GM23338 (cell line): ENCODE results near the gene SUN3. TPM values are rescaled to one million over a fixed set of nuclear protein-coding genes. Genes with fewer than 3 reads are reported as not detected.

Source experiments
- ATAC-seq: fragments of 200-7000 bp; cut with Tn5 transposase; 3 replicates; pipeline ENCODE4 v1.9.1; 2020
- DNase-seq: peaks from one replicate; pipeline ENCODE4 v3.0.0-alpha.2; 2015; ENCODE audit warnings: low spot score
- H2AFZ ChIP-seq: fragments of 200-600 bp; sonication (generic); 2 replicates; pipeline ENCODE4 v1.8.0; 2016; ENCODE audit warnings: antibody characterized with exemption, mild to moderate bottlenecking, moderate library complexity
- H3F3A ChIP-seq: fragments of 200-600 bp; sonication (generic); replicated peaks from 2 replicates; pipeline ENCODE4 v1.8.0; 2017; ENCODE audit warnings: antibody characterized with exemption, mixed run types, low read depth
- H3K27ac ChIP-seq: fragments of 200-600 bp; sonication (generic); 2 replicates; pipeline ENCODE4 v1.6.1; 2016; ENCODE audit warnings: low read depth
- H3K27me3 ChIP-seq: fragments of 200-600 bp; sonication (generic); 2 replicates; pipeline ENCODE4 v1.8.0; 2016; ENCODE audit warnings: mild to moderate bottlenecking, mixed run types, moderate library complexity; ENCODE audit not compliant: insufficient read depth
- H3K36me3 ChIP-seq: fragments of 200-600 bp; sonication (generic); 2 replicates; pipeline ENCODE4 v1.8.0; 2016; ENCODE audit warnings: mild to moderate bottlenecking; ENCODE audit not compliant: insufficient read depth
- H3K4me1 ChIP-seq: fragments of 200-600 bp; sonication (generic); 2 replicates; pipeline ENCODE4 v1.8.0; 2016; ENCODE audit warnings: mild to moderate bottlenecking, moderate library complexity; ENCODE audit not compliant: insufficient read depth
- H3K4me2 ChIP-seq: fragments of 200-600 bp; sonication (generic); 2 replicates; pipeline ENCODE4 v1.7.1; 2017; ENCODE audit warnings: mixed run types
- H3K4me3 ChIP-seq: fragments of 200-600 bp; sonication (generic); 2 replicates; pipeline ENCODE4 v1.6.1; 2016; ENCODE audit warnings: mixed run types
- H3K79me2 ChIP-seq: fragments of 200-600 bp; sonication (generic); replicated peaks from 2 replicates; pipeline ENCODE4 v1.8.0; 2017; ENCODE audit warnings: mild to moderate bottlenecking; ENCODE audit not compliant: insufficient read depth
- H3K9me2 ChIP-seq: fragments of 200-600 bp; sonication (generic); 2 replicates; pipeline ENCODE4 v1.8.0; 2017; ENCODE audit not compliant: insufficient read depth
- H4K20me1 ChIP-seq: fragments of 200-600 bp; sonication (generic); replicated peaks from 2 replicates; pipeline ENCODE4 v1.8.0; 2017; ENCODE audit warnings: mild to moderate bottlenecking; ENCODE audit not compliant: insufficient read depth
- H3K27ac Mint-ChIP-seq: 2 replicates; pipeline ENCODE4 v1.8.0; 2020; ENCODE audit warnings: inconsistent platforms, mild to moderate bottlenecking, moderate library complexity, mixed read lengths
- H3K27me3 Mint-ChIP-seq: 3 replicates; pipeline ENCODE4 v1.8.0; 2022; ENCODE audit warnings: low read depth, mild to moderate bottlenecking, moderate library complexity, mixed read lengths, inconsistent platforms; ENCODE audit not compliant: insufficient read depth, poor library complexity
- H3K36me3 Mint-ChIP-seq: 3 replicates; pipeline ENCODE4 v1.8.0; 2021; ENCODE audit warnings: low read depth, mild to moderate bottlenecking, inconsistent platforms, moderate library complexity, mixed read lengths
- H3K4me1 Mint-ChIP-seq: 3 replicates; pipeline ENCODE4 v1.8.0; 2020; ENCODE audit warnings: mild to moderate bottlenecking, inconsistent platforms, mixed read lengths
- H3K4me3 Mint-ChIP-seq: 3 replicates; pipeline ENCODE4 v1.8.0; 2021; ENCODE audit warnings: moderate library complexity, mild to moderate bottlenecking, inconsistent platforms, mixed read lengths
- H3K9me3 Mint-ChIP-seq: 3 replicates; pipeline ENCODE4 v1.8.0; 2020; ENCODE audit warnings: moderate library complexity, mild to moderate bottlenecking, inconsistent platforms, mixed read lengths
- CREB1 ChIP-seq: fragments of 250-450 bp; sonication (Bioruptor Pico); IDR thresholded peaks from 2 replicates; pipeline ENCODE4 v1.5.0; 2020; ENCODE audit warnings: low read depth, mild to moderate bottlenecking, moderate library complexity
- CTCF ChIP-seq, 2 experiments: fragments of 200-600 bp in 1 of 2; sonication (generic) in 1 of 2; conservative IDR thresholded peaks; 2 replicates each; pipeline versions ENCODE4 v1.5.1 to v1.6.1; 2016 to 2017; ENCODE audit warnings: antibody characterized with exemption in 2 of 2, low read depth in 2 of 2, mild to moderate bottlenecking in 2 of 2, moderate library complexity in 1 of 2
- ETS1 ChIP-seq: IDR thresholded peaks from 2 replicates; pipeline ENCODE4 v1.6.1; 2016; ENCODE audit warnings: antibody characterized with exemption
- EZH2 ChIP-seq: fragments of 200-600 bp; sonication (generic); IDR thresholded peaks from one replicate; pipeline ENCODE4 v1.8.0; 2017; ENCODE audit warnings: antibody characterized with exemption, mild to moderate bottlenecking, low read depth; ENCODE audit not compliant: unreplicated experiment
- EZH2phosphoT487 ChIP-seq: fragments of 200-600 bp; sonication (generic); IDR thresholded peaks from one replicate; pipeline ENCODE4 v1.8.1; 2018; ENCODE audit warnings: antibody characterized with exemption; ENCODE audit not compliant: unreplicated experiment
- JUNB ChIP-seq: IDR thresholded peaks from one replicate; pipeline ENCODE4 v1.6.1; 2016; ENCODE audit warnings: antibody characterized with exemption; ENCODE audit not compliant: unreplicated experiment
- NANOG ChIP-seq: IDR thresholded peaks from 2 replicates; pipeline ENCODE4 v1.6.1; 2016; ENCODE audit warnings: antibody characterized with exemption, borderline replicate concordance
- POLR2AphosphoS5 ChIP-seq: IDR thresholded peaks from 2 replicates; pipeline ENCODE4 v1.6.1; 2016; ENCODE audit warnings: antibody characterized with exemption, low read depth
- REST ChIP-seq: IDR thresholded peaks from one replicate; pipeline ENCODE4 v1.6.1; 2018; ENCODE audit warnings: antibody characterized with exemption; ENCODE audit not compliant: unreplicated experiment
- STAT1 ChIP-seq: IDR thresholded peaks from one replicate; pipeline ENCODE4 v1.6.1; 2016; ENCODE audit warnings: antibody characterized with exemption; ENCODE audit not compliant: unreplicated experiment
- ZNF114 ChIP-seq: fragments of 250-450 bp; sonication (Bioruptor Pico); IDR thresholded peaks from 2 replicates; pipeline ENCODE4 v1.5.0; 2020; ENCODE audit warnings: mild to moderate bottlenecking, moderate library complexity
- ZNF331 ChIP-seq: fragments of 250-450 bp; sonication (Bioruptor Pico); IDR thresholded peaks from 2 replicates; pipeline ENCODE4 v1.5.0; 2020; ENCODE audit warnings: low read depth, mild to moderate bottlenecking, moderate library complexity
- ZNF462 ChIP-seq: fragments of 250-450 bp; sonication (Bioruptor Pico); IDR thresholded peaks from 2 replicates; pipeline ENCODE4 v1.5.0; 2020; ENCODE audit warnings: mild to moderate bottlenecking, moderate library complexity
- polyA plus RNA-seq: library from polyadenylated mRNA; unstranded; fragments of >200 nt; fragmentation: Nextera tagmentation; extraction: Ambion mirVana; gene quantifications from 2 replicates; pipeline ENCODE4 v1.2.1, GENCODE V29; 2016
- total RNA-seq: library from RNA; depleted of rRNA; stranded (reverse); fragments of >200 nt; shearing (Covaris generic); gene quantifications from 2 replicates; pipeline ENCODE4 v1.2.3, GENCODE V29; 2014

SUN3 gene
- total and polyA plus RNA-seq, 2 experiments from 2014 or later, result 0.52 TPM; not detected in 1

GRCh38 chr7:47999413-47999812 lies 29.5 kb downstream of the SUN3 start:
- Histone ChIP-seq H3K9me2 (peaks cover 5% of the 10 kb centered on the region; the same call in 1 of the 2 replicates), H3K79me2 (no peaks in the 10 kb centered on the region), H4K20me1 (no peaks in the 10 kb centered on the region), H3F3A (no peaks in the 10 kb centered on the region), H3K27me3 (no peaks in the 10 kb centered on the region), H3K27ac (no peak overlapping the region), H3K4me2 (no peak overlapping the region), H3K4me3 (no peak overlapping the region), H3K36me3 (no peaks in the 10 kb centered on the region), H2AFZ (no peak overlapping the region), H3K4me1 (no peaks in the 10 kb centered on the region)
- Mint-ChIP-seq H3K9me3 (peaks cover 10% of the 10 kb centered on the region; the same call in 2 of the 3 replicates), H3K27ac (no peak overlapping the region), H3K4me3 (no peak overlapping the region), H3K36me3 (no peaks in the 10 kb centered on the region; the same call in 2 of the 3 replicates), H3K27me3 (peaks cover 3% of the 10 kb centered on the region), H3K4me1 (0 out of 3 replicates have a peak, but pooled peaks cover 2% of the 10 kb centered on the region)
- ATAC-seq (no peak), DNase-seq (no peak)
- no peak for TF ChIP-seq ZNF462
- TF ChIP-seq CREB1 (CRISPR knock-in tag), result no peak
- TF ChIP-seq NANOG, result no peak
- TF ChIP-seq STAT1, result no peak
- no peak for TF ChIP-seq POLR2AphosphoS5
- no peak for TF ChIP-seq ZNF331 (CRISPR knock-in tag)
- no peak for TF ChIP-seq JUNB
- TF ChIP-seq ETS1, result no peak
- TF ChIP-seq REST, result no peak
- no peak for TF ChIP-seq ZNF114
- no peak for TF ChIP-seq EZH2phosphoT487
- TF ChIP-seq CTCF (conservative IDR thresholded peaks at IDR 0.05; ENCODE audit: low read depth in 2 of 2), result no peak
- TF ChIP-seq EZH2, result no peak
